MM.1S (cell line): ENCODE measurements around the gene SDE2.

Experiments used
- CTCF ChIP-seq: fragments of 300-600 bp; sonication (generic); IDR thresholded peaks from 2 replicates; pipeline ENCODE4 v1.5.1; 2016; ENCODE audit warnings: antibody characterized with exemption, low read length, mixed read lengths
- EZH2 ChIP-seq: fragments of 300-600 bp; sonication (generic); optimal IDR thresholded peaks from 2 replicates; pipeline ENCODE3; 2017; ENCODE audit warnings: low read depth, mild to moderate bottlenecking, antibody characterized with exemption, low read length, mixed read lengths
- EZH2phosphoT487 ChIP-seq: fragments of 300-600 bp; sonication (generic); IDR thresholded peaks from 2 replicates; pipeline ENCODE4 v1.6.1; 2018; ENCODE audit warnings: antibody characterized with exemption, low read length

GRCh38 chr1:225940385-225941151 is 58.6 kb downstream of the SDE2 start:
- no peak for TF ChIP-seq CTCF
- TF ChIP-seq EZH2: no peak
- TF ChIP-seq EZH2phosphoT487: no peak
